HepG2 (cell line): ENCODE data around the gene ZFPM1. TPM values are rescaled to one million over a fixed set of nuclear protein-coding genes. Genes with fewer than 3 reads are reported as not detected.

Experiments used
- ASH2L ChIP-seq: fragments of 300-600, 200-600 bp; sonication (generic); IDR thresholded peaks from 2 replicates; pipeline ENCODE4 v1.7.0; 2017; ENCODE audit warnings: low read depth, mild to moderate bottlenecking, moderate library complexity, mixed read lengths, low read length; ENCODE audit not compliant: insufficient read length
- BORCS8-MEF2B ChIP-seq: sonication (generic); formaldehyde crosslinking; IDR thresholded peaks from 2 replicates; pipeline ENCODE4 v1.8.0; 2022; ENCODE audit warnings: mild to moderate bottlenecking, missing genetic modification reagents
- FOXA3 ChIP-seq: IDR thresholded peaks from 2 replicates; pipeline ENCODE4 v1.6.1; 2016; ENCODE audit warnings: missing genetic modification reagents, missing compliant biosample characterization
- GABPB1 ChIP-seq: IDR thresholded peaks from 2 replicates; pipeline ENCODE4 v1.6.1; 2016; ENCODE audit warnings: mild to moderate bottlenecking, missing genetic modification reagents, moderate library complexity, missing compliant biosample characterization
- HOXA3 ChIP-seq: sonication (generic); formaldehyde crosslinking; IDR thresholded peaks from 2 replicates; pipeline ENCODE4 v1.5.0; 2020; ENCODE audit warnings: missing genetic modification reagents
- MEF2D ChIP-seq: sonication (generic); formaldehyde crosslinking; IDR thresholded peaks from 2 replicates; pipeline ENCODE4 v1.5.1; 2020; ENCODE audit warnings: mild to moderate bottlenecking, missing genetic modification reagents
- MZF1 ChIP-seq: sonication (generic); formaldehyde crosslinking; IDR thresholded peaks from 2 replicates; pipeline ENCODE4 v1.8.1; 2023; ENCODE audit warnings: mild to moderate bottlenecking, missing genetic modification reagents, borderline replicate concordance
- NFKB2 ChIP-seq: sonication (generic); formaldehyde crosslinking; IDR thresholded peaks from 2 replicates; pipeline ENCODE4 v1.4.0; 2020; ENCODE audit warnings: missing genetic modification reagents, borderline replicate concordance
- PAWR ChIP-seq: sonication (generic); formaldehyde crosslinking; IDR thresholded peaks from 2 replicates; pipeline ENCODE4 v1.4.0; 2020; ENCODE audit warnings: missing genetic modification reagents, mild to moderate bottlenecking, borderline replicate concordance
- PAX8 ChIP-seq: sonication (generic); formaldehyde crosslinking; IDR thresholded peaks from 2 replicates; pipeline ENCODE4 v1.8.0; 2022; ENCODE audit warnings: mild to moderate bottlenecking, missing genetic modification reagents, borderline replicate concordance
- PHF21A ChIP-seq: sonication (generic); formaldehyde crosslinking; IDR thresholded peaks from 2 replicates; pipeline ENCODE4 v1.5.0; 2020; ENCODE audit warnings: mild to moderate bottlenecking, missing genetic modification reagents
- THAP9 ChIP-seq: sonication (generic); formaldehyde crosslinking; IDR thresholded peaks from 2 replicates; pipeline ENCODE4; 2020; ENCODE audit warnings: missing genetic modification reagents, mild to moderate bottlenecking, borderline replicate concordance
- TP53 ChIP-seq: sonication (generic); formaldehyde crosslinking; conservative IDR thresholded peaks from 2 replicates; pipeline ENCODE4 v1.4.0; 2020; ENCODE audit warnings: missing genetic modification reagents
- TRAFD1 ChIP-seq: sonication (generic); formaldehyde crosslinking; IDR thresholded peaks from 2 replicates; pipeline ENCODE4 v1.5.1; 2020; ENCODE audit warnings: missing genetic modification reagents, mild to moderate bottlenecking, borderline replicate concordance
- ZBTB38 ChIP-seq: sonication (generic); formaldehyde crosslinking; IDR thresholded peaks from 2 replicates; pipeline ENCODE4 v1.5.1; 2020; ENCODE audit warnings: mild to moderate bottlenecking, missing genetic modification reagents
- ZNF136 ChIP-seq: sonication (generic); formaldehyde crosslinking; IDR thresholded peaks from 2 replicates; pipeline ENCODE4 v1.8.1; 2022; ENCODE audit warnings: low read depth, mild to moderate bottlenecking, moderate library complexity, missing genetic modification reagents
- ZNF160 ChIP-seq: sonication (generic); formaldehyde crosslinking; IDR thresholded peaks from 2 replicates; pipeline ENCODE4 v1.8.0; 2022; ENCODE audit warnings: mild to moderate bottlenecking, inconsistent platforms, missing genetic modification reagents
- ZNF317 ChIP-seq: sonication (generic); formaldehyde crosslinking; IDR thresholded peaks from 2 replicates; pipeline ENCODE4 v1.5.0; 2020; ENCODE audit warnings: mild to moderate bottlenecking, missing genetic modification reagents
- ZNF513 ChIP-seq: sonication (generic); formaldehyde crosslinking; conservative IDR thresholded peaks from 2 replicates; pipeline ENCODE4 v1.5.0; 2020; ENCODE audit warnings: missing genetic modification reagents
- ZNF615 ChIP-seq: sonication (generic); formaldehyde crosslinking; IDR thresholded peaks from 2 replicates; pipeline ENCODE4 v1.5.0; 2020; ENCODE audit warnings: mild to moderate bottlenecking, missing genetic modification reagents, borderline replicate concordance
- ZNF678 ChIP-seq: sonication (generic); formaldehyde crosslinking; IDR thresholded peaks from 2 replicates; pipeline ENCODE4 v1.4.0; 2020; ENCODE audit warnings: mild to moderate bottlenecking, missing genetic modification reagents
- ZNF784 ChIP-seq: sonication (generic); formaldehyde crosslinking; IDR thresholded peaks from 2 replicates; pipeline ENCODE4 v1.5.1; 2020; ENCODE audit warnings: missing genetic modification reagents, mild to moderate bottlenecking, borderline replicate concordance
- polyA plus RNA-seq, 8 experiments: library from polyadenylated mRNA; depleted of rRNA in 3 of 8; stranded (reverse) in 7 of 8; unstranded in 1 of 8; fragments of >200 nt; fragmentation: Illumina TruSeq in 4 of 8; extraction: Trizol in 4 of 8; gene quantifications; 2 replicates each; pipeline versions ENCODE4 v1.2.1 to v1.2.3, GENCODE V29; 2011 to 2016; ENCODE audit warnings: low read depth in 4 of 8, missing spikeins in 1 of 8, mixed read lengths in 1 of 8; ENCODE audit not compliant: insufficient read depth in 1 of 8
- total RNA-seq, 5 experiments: library from RNA; depleted of rRNA; stranded (reverse); fragments of >200 nt; fragmentation: Illumina TruSeq; extraction: Trizol; gene quantifications; 2 replicates each; pipeline ENCODE4 v1.2.3, GENCODE V29; 2016; ENCODE audit warnings: low read depth in 1 of 5

The ZFPM1 gene
- total and polyA plus RNA-seq, 2 of the 13 experiments (the other 11 are each of a cell fraction or from before 2014, with no cell fraction given): 1.3 to 3.8 TPM

GRCh38 chr16:88442727-88443576, 10.1 kb upstream of the ZFPM1 start (continued):
- TF ChIP-seq ZNF513: 0 out of 2 replicates have a peak, but pooled peaks have one; percentile 72
- peak; percentile 70; the same call in 1 of the 2 replicates for TF ChIP-seq NFKB2 (CRISPR knock-in tag)
- 0 out of 2 replicates have a peak, but pooled peaks have one; percentile 11 for TF ChIP-seq ZNF160
- no peak for TF ChIP-seq PHF21A (CRISPR knock-in tag)
- TF ChIP-seq ZNF784 (CRISPR knock-in tag): peak; percentile 85
- peak; percentile 36; the same call in 1 of the 2 replicates for TF ChIP-seq FOXA3
- TF ChIP-seq TRAFD1 (CRISPR knock-in tag): peak; percentile 90; the same call in 1 of the 2 replicates
- TF ChIP-seq THAP9 (CRISPR knock-in tag): peak; percentile 61; the same call in 1 of the 2 replicates
- peak; percentile 88 for TF ChIP-seq ZNF317 (CRISPR knock-in tag)
- peak; percentile 67 for TF ChIP-seq HOXA3 (CRISPR knock-in tag)
- TF ChIP-seq ZBTB38 (CRISPR knock-in tag): peak; percentile 84
- peak; percentile 16 for TF ChIP-seq ASH2L
- peak; percentile 56; the same call in 1 of the 2 replicates for TF ChIP-seq BORCS8-MEF2B (CRISPR knock-in tag)
- TF ChIP-seq PAWR (CRISPR knock-in tag): 0 out of 2 replicates have a peak, but pooled peaks have one; percentile 47
- no peak for TF ChIP-seq ZNF615 (CRISPR knock-in tag)
- TF ChIP-seq ZNF678: no peak
- no peak; the same call in 1 of the 2 replicates for TF ChIP-seq MEF2D (CRISPR knock-in tag)
- no peak for TF ChIP-seq PAX8 (CRISPR knock-in tag)
- TF ChIP-seq ZNF136 (CRISPR knock-in tag): peak; percentile 28; the same call in 1 of the 2 replicates
- TF ChIP-seq TP53: 0 out of 2 replicates have a peak, but pooled peaks have one; percentile 32
- TF ChIP-seq GABPB1 (CRISPR knock-in tag): peak; percentile 77; the same call in 1 of the 2 replicates
- TF ChIP-seq MZF1 (CRISPR knock-in tag): no peak
